HepG2 (cell line): Measurements from ENCODE around the gene PHF23.

Source experiments
- GABPB1 ChIP-seq: IDR thresholded peaks from 2 replicates; pipeline ENCODE4 v1.6.1; 2016; ENCODE audit warnings: mild to moderate bottlenecking, missing genetic modification reagents, moderate library complexity, missing compliant biosample characterization
- KAT2B ChIP-seq: fragments of 150-350 bp; IDR thresholded peaks from 2 replicates; pipeline ENCODE4 v1.6.1; 2014; ENCODE audit warnings: low read depth, low read length, borderline replicate concordance
- MLLT10 ChIP-seq: sonication (generic); formaldehyde crosslinking; IDR thresholded peaks from 2 replicates; pipeline ENCODE4 v1.4.0; 2020; ENCODE audit warnings: missing genetic modification reagents
- NFIC ChIP-seq: IDR thresholded peaks from 2 replicates; pipeline ENCODE4 v1.6.1; 2012; ENCODE audit warnings: mild to moderate bottlenecking, low read length, inconsistent platforms
- PATZ1 ChIP-seq: sonication (generic); formaldehyde crosslinking; IDR thresholded peaks from 2 replicates; pipeline ENCODE4 v1.4.0; 2020; ENCODE audit warnings: missing genetic modification reagents
- POLR2A ChIP-seq, 2 experiments: IDR thresholded peaks; 2 replicates each; pipeline ENCODE4 v1.6.1; 2011; ENCODE audit warnings: low read depth in 2 of 2, low read length in 2 of 2, mild to moderate bottlenecking in 1 of 2, moderate library complexity in 1 of 2; ENCODE audit not compliant: insufficient read depth in 1 of 2
- ZBTB21 ChIP-seq: sonication (generic); formaldehyde crosslinking; IDR thresholded peaks from 2 replicates; pipeline ENCODE4 v1.4.0; 2020; ENCODE audit warnings: missing genetic modification reagents
- ZBTB40 ChIP-seq, 2 experiments: fragments of 450-650 bp in 1 of 2; sonication (generic) in 1 of 2; formaldehyde crosslinking in 1 of 2; IDR thresholded peaks; 2 replicates each; pipeline versions ENCODE4 v1.6.1 to v1.8.0; 2016 to 2022; ENCODE audit warnings: antibody characterized with exemption in 1 of 2, mild to moderate bottlenecking in 1 of 2, missing genetic modification reagents in 1 of 2
- ZNF274 ChIP-seq: sonication (generic); formaldehyde crosslinking; IDR thresholded peaks from 2 replicates; pipeline ENCODE4 v1.5.1; 2020; ENCODE audit warnings: mild to moderate bottlenecking, missing genetic modification reagents
- ZSCAN20 ChIP-seq: sonication (generic); formaldehyde crosslinking; IDR thresholded peaks from 2 replicates; pipeline ENCODE4 v1.4.0; 2020; ENCODE audit warnings: missing genetic modification reagents, mild to moderate bottlenecking, borderline replicate concordance
- TF ChIP-seq, protein P1 (sequence below): sonication (generic); formaldehyde crosslinking; IDR thresholded peaks from 2 replicates; pipeline ENCODE4 v1.5.0; 2020; ENCODE audit warnings: mild to moderate bottlenecking, missing genetic modification reagents, moderate library complexity

DNA sequence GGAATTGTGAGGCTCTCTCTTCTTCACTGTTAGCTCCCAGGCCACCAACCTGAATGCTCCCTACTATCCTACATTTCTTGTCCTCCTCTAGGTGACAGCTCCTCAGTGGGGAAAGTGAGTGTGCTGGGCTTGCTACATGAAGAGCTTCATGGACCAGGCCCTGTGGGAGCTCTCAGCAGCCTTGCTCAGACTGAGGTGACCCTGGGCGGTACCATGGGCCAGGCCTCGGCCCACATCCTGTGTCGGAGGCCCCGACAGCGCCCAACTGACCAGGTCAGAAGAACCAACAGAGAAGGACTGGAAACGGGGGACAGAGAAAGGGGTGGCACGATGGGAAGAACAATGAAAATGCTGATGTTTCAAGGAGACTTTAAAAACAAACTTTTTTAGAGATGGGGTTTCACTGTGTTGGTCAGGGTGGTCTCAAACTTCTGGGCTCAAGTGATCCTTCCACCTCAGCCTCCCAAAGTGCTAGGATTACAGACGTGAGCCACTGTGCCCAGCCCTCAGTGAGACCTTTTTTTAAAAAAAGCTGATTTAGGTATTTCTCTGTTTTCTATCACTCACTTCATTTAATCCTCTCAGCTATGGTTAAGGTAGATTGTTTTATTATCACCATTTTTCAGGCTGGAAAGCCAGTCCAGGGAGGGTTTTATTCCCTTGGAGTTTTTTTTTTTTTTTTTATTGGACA is 17.7 kb upstream of the PHF23 start:
- no peak for TF ChIP-seq ZBTB21 (CRISPR knock-in tag)
- TF ChIP-seq ZNF274 (CRISPR knock-in tag): no peak
- TF ChIP-seq MLLT10 (CRISPR knock-in tag): no peak
- TF ChIP-seq, protein P1, sequence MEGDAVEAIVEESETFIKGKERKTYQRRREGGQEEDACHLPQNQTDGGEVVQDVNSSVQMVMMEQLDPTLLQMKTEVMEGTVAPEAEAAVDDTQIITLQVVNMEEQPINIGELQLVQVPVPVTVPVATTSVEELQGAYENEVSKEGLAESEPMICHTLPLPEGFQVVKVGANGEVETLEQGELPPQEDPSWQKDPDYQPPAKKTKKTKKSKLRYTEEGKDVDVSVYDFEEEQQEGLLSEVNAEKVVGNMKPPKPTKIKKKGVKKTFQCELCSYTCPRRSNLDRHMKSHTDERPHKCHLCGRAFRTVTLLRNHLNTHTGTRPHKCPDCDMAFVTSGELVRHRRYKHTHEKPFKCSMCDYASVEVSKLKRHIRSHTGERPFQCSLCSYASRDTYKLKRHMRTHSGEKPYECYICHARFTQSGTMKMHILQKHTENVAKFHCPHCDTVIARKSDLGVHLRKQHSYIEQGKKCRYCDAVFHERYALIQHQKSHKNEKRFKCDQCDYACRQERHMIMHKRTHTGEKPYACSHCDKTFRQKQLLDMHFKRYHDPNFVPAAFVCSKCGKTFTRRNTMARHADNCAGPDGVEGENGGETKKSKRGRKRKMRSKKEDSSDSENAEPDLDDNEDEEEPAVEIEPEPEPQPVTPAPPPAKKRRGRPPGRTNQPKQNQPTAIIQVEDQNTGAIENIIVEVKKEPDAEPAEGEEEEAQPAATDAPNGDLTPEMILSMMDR (CRISPR knock-in tag): no peak
- no peak; a peak in 1 of 4 replicates for TF ChIP-seq POLR2A (IDR thresholded peaks at IDR 0.05; ENCODE audit: insufficient read depth in 1 of 2, low read depth in 2 of 2, low read length in 2 of 2)
- no peak for TF ChIP-seq GABPB1 (CRISPR knock-in tag)
- TF ChIP-seq PATZ1: no peak
- TF ChIP-seq ZBTB40 (IDR thresholded peaks at IDR 0.05): no peak
- TF ChIP-seq ZBTB40 (CRISPR knock-in tag; IDR thresholded peaks at IDR 0.05): no peak
- TF ChIP-seq NFIC: no peak
- TF ChIP-seq ZSCAN20 (CRISPR knock-in tag): no peak
- TF ChIP-seq KAT2B: no peak
